HG03159 (cell line): ENCODE results near the gene TRIM8.
"Not testable (repeated sequence)": the region's sequence is repeated elsewhere in the genome, so short reads cannot be mapped to it uniquely, and the experiment has no call there.

ENCODE experiments used
- ATAC-seq: cut with Tn5 transposase; IDR thresholded peaks from one replicate; pipeline ENCODE4 v1.9.1; 2021; ENCODE audit warnings: mild to moderate bottlenecking, moderate library complexity; ENCODE audit not compliant: unreplicated experiment

Gene TRIM8

DNA sequence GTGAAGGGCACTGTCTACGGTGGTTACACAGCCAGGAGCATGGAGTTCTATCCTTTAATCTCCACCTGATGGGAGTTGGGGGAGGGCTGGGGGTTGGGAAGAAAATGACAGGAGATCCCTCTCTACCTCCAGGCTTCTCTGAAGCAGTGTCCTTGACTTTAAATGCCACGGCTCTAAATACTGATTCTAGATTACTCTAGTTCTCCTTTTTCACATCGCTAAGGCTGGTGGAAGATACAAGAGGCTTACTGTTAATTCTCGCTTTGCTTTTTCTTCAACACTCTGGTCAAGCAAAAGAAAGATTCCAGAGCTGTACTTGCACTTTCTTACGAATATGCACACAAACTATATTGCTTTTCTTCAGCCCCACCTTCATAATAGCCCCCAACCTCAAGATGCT, 39.5 kb downstream of the TRIM8 start:
- no peak for ATAC-seq

GRCh38 chr10:102691285-102692066, 47.2 kb downstream of the TRIM8 start:
- no peak for ATAC-seq

DNA sequence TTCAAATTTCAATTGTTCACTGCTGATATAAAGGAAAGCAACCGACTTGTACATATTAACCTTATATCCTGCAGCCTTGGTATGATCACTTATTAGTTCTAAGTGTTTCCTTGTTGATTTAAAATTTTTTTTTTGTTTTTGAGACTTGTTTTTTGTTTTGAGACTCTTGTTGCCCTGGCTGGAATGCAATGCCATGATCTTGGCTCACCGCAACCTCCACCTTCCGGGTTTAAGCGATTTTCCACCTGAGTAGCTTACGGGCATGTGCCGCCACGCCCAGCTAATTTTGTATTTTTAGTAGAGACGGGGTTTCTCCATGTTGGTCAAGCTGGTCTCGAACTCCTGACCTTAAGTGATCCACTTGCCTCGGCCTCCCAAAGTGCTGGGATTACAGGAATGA, 51.1 kb downstream of the TRIM8 start:
- not testable (repeated sequence) for ATAC-seq

DNA sequence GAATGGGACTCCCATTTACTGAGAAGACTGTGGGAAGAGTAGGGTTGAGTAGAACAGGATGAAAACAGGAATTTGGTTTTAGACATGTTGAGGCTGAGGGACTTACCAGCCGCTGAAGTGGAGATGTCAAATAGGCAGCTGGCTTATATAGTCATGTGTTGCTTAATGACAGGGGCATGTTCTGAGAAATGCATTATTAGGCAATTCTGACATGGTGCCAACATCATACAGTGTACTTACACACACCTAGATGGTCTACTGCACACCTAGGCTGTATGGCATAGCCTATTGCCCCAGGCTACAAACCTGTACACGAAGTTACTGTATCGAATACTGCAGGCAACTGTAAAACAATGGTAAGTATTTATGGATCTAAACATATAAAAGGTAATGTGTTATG, 52.5 kb downstream of the TRIM8 start:
- ATAC-seq: no peak

DNA sequence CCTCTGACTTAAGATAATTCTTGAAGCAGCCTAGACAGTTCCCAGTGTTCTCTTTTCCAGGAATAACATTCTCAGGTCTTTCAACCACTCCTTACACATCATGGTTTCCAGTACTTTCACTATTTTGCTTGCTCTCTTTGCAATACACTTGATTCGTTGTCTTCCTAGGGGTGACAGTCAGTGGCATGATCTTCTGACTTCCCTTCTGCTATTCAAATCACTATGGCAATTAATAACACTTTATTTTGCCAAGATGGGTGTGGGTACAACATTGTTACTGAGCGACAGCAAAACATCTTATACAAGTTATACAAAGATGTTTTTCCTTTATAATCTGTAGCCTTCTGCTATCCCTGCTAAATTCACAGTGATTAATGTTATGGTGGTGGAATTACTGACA, 54.6 kb downstream of the TRIM8 start:
- no peak for ATAC-seq

DNA sequence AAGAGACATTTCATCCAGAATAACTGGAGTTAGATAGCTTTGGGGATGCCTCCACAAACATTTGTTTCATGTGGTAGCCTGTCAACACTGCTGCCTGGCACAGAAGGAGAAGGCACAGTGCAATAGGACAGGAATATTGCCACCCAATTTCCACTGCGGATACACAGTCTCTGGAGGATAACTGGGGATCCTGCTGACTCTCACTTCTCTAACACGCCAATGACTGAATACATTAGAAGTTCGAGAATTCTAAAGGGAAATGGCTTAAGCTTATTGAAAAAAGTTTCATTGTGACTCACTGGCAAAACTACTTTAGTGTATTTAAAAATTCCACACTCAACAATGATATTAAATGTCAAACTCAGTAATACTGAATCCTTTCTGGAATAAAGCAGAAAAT, 57.0 kb downstream of the TRIM8 start:
- no peak for ATAC-seq

GRCh38 chr10:102701796-102702195, 57.5 kb downstream of the TRIM8 start:
- ATAC-seq: no peak

DNA sequence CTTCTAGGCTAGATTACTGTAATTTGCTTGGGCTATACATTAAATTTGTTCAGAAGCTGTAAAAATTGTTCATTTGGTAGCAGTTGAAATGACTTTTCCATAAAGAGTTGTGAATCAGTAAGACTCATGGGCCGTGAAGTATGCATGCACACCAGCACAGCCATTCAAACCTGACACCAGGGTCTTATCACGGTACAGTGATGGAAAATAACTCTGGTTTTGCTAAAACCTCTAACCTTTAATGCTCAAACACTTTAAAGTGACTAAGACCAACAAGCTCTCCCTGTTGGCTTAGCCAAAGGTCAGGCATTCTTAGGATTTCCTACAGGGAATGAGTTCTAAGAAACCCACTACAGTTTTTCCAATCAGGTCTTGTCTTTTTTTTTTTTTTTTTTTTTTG, 58.5 kb downstream of the TRIM8 start:
- no peak for ATAC-seq

DNA sequence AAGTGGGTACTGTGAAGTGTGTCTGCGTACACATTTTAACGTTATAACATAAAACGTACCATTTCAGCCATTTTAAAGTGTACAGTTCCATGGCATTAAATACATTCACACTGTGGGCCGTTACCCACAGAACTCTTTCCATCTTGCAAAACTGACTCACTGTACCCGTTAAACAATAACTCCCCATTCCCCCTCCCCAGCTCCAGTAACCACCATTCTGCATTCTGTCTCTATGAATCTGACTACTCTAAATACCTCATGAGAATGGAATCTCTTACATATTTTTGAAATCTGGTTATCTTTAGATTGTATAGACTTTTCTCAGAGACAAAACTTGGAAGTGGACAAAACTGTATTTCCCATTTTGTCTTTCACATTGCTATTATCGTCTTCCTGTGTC, 60.6 kb downstream of the TRIM8 start:
- ATAC-seq: no peak

DNA sequence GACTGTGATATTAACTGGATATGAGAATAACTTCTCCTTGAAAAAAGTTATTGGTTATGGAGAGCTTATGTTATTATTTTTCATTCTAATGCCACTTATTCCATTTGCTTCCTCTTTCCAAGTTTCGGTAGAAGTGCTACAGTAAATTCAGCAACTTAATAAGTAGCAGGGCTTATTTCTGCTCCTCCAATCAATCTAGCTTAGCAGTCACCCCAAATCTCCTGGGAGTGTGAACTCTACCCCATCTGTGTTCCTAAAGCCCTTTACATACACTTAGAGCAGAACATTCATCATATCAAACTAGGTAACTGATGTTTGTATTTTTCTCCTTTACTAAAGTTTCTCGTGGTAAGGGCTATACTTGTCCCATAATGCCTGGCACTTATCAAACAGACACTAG, 61.3 kb downstream of the TRIM8 start:
- ATAC-seq: no peak
